ENCODE measurements around the gene TMEM130.
A peak's percentile ranks its signal among the peaks of the same experiment; 100 is the strongest.
"Not testable (repeated sequence)": the region's sequence is repeated elsewhere in the genome, so short reads cannot be mapped to it uniquely, and the experiment has no call there.

TMEM130 gene

GRCh38 chr7:98875501-98875900 lies 5.7 kb upstream of the TMEM130 start:
- DNase-seq = no peak

DNA sequence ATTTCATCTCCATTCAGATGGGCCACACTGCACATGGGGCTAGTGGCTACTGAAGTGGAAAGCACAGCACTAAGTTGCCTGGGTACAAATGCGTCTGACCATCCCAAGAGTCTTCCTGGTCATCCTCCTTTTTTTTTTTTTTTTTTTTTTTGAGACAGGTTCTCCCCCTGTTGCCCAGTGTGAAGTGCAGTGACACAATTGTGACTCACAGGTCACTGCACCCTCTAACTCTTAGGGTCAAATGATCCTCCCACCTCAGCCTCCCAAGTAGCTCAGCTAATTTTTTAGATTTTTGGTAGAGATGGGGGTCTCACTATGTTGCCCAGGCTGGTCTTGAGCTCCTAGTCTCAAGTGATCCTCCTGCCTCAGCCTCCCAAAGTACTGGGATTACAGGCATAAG lies 5.1 kb upstream of the TMEM130 start:
- DNase-seq = no peak

DNA sequence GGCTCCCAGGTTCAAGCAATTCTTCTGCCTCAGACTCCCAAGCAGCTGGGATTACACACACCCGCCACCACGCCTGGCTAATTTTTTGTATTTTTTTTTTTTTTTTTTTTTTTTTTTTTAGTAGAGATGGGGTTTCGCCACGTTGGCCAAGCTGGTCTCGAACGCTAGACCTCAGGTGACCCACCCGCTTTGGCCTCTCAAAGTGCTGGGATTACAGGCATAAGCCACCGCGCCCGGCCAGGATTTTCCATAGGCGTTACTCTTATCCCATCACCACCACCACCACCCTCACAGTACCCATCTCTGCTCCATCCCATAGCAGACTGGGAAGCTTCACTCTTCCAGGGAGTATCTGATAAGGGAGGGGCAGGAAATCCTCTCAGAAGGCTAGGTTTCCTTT lies 3.8 kb upstream of the TMEM130 start:
- DNase-seq = not testable (repeated sequence)

- DNase-seq = no peak
These were observed 2.6 kb upstream of the TMEM130 start for GRCh38 chr7:98872328-98872924.

- DNase-seq = no peak
These were observed 1.1 kb upstream of the TMEM130 start for GRCh38 chr7:98870807-98871491.

- DNase-seq = no peak
These were observed 372 bp upstream of the TMEM130 start for GRCh38 chr7:98870121-98870651.

GRCh38 chr7:98869027-98869596 lies 702 bp downstream of the TMEM130 start:
- no peak for DNase-seq

GRCh38 chr7:98868450-98868849 lies 1.4 kb downstream of the TMEM130 start:
- DNase-seq = no peak

DNA sequence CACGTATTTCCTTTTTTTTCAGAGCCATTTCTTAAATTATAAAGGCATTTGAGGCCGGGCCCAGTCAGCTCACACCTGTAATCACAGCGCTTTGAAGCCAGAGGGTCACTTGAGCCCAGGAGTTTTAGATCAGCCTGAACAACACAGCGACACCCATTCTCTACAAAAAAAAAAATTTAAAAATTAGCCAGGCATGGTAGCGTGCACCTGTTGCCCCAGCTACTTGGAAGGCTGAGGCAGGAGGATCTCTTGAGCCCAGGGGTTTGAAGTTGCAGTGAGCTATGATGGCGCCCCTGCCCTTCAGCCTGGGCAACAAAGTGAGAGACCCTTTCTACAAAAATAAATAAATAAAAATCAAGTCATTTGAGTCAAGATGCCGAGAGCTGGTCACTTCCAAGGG lies 3.0 kb downstream of the TMEM130 start:
- DNase-seq = no peak

DNA sequence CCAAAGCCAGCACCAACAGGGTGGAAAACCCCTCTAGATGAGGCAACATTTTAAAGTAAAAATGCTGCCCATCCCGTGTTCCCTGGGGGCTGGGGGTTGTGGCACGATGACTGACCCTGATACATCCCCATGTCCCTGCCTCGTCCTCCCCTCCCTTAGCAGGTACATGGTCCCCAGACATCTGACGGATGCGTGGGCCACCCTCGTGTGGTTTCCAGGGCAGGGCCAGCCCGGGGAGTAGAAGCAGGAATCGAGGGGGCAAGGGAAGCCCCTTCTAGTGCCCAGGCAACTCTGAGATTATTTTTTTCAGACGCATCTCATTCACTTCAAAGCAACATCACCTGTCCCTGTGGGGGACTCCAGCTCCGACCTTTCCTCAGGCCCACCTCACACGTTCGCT lies 3.5 kb downstream of the TMEM130 start:
- DNase-seq = no peak

DNA sequence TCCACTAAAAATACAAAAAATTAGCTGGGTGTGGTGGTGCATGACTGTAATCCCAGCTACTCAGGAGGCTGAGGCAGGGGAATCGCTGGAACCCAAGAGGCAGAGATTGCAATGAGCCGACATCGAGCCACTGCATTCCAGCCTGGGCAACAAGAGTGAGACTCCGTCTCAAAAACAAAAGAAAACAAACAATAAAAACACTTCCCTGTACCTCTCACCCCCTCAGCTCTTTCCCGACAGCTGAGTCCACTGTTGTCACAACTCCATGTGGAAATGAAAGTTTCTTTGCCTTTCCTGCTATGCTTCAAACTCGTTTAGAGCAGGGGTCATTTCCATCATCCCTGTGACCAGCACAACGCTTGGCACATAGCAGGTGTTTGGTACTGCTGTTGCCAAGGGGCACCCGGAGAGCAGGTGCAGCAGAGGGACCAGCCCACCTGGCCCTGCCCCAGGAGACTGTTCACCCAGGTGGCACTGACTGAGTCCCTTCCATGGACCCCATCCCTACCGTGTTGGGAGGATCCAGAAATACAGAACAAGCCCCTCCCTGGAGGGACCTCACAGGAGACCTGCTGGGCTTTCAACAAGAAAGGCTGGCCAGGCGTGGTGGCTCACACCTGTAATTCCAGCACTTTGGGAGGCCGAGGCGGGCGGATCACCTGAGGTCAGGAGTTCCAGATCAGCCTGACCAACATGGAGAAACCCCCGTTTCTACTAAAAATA lies 4.9 kb downstream of the TMEM130 start:
- DNase-seq = no peak

DNA sequence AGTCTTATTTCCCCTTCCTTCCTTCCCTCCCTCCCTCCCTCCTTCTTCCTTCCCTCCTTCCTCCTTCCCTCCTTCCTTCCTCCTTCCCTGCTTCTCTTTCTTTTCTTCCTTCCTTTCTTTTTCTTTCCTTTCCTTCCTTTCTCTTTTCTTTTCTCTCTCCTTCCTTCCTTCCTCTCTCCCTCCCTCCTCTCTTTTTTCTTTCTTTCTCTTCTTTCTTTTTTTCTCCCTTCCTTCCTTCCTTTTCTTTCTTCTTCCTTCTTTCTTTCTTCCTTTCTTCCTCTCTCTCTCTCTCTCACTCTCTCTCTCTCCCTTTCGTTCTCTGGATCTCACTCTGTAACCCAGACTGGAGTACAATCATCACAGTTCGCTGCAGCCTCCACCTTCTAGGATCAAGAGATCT lies 6.2 kb downstream of the TMEM130 start:
- no peak for DNase-seq

GRCh38 chr7:98862716-98863420 lies 6.9 kb downstream of the TMEM130 start:
- DNase-seq = no peak

- DNase-seq = no peak
These were observed 7.6 kb downstream of the TMEM130 start for GRCh38 chr7:98862203-98862602.

DNA sequence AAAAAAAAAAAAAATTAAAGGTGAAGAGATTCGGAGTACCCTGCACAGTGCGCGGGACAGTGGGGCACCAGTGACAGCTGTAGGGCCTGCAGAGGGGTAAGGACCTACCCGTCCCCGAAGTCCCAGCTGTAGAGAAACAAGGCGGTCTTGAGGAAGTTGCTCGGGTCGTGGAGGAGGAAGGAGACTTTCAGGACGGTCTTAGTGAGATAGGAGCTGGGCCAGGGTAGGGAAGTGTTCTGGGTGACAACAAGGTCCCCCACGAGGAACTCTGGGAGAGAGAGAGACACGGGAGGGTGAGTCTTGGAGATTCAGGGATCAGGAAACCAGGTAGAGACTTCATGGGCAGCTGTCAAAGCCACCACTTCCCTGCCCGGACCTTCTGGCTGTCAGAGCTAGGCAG lies 9.7 kb downstream of the TMEM130 start:
- no peak for DNase-seq

DNA sequence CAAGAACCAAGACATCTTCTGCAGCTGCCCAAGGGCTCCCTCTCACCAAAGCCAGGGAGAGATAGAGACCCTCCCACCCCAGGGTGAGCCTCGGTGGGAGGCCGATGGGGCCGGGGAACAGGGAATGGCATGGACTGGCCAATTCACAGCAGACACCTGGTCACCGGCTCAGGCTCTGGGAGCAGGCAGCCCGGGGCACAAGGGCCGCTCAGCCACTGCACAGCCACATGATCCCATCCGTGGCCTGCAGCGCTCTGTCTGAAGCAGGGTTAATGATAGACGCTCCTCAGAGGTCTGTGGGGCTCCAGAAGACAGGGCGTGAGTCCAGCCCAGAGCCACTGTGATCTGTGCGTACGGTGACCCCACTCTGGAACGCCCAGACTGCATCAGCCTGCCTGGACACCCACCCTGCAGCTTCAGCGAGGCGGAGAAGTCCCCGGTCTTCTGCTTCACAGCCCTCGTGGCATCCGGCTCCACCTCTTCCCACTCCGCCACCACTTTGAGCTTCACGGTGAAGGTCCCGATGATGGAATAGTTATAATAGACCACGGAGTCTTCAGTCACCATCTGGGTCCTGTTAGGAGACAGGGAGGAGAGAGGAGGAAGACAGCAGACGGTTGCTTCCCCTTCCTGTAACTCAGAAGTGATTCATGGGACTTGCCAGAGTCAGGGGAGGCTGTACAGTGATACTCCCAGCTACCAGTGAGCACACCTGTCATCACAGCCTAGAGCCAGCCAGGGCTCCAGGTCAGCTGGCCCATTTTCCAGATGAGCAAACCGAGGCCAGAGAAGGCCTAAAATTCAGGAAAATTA lies 14.0 kb downstream of the TMEM130 start:
- DNase-seq = no peak

DNA sequence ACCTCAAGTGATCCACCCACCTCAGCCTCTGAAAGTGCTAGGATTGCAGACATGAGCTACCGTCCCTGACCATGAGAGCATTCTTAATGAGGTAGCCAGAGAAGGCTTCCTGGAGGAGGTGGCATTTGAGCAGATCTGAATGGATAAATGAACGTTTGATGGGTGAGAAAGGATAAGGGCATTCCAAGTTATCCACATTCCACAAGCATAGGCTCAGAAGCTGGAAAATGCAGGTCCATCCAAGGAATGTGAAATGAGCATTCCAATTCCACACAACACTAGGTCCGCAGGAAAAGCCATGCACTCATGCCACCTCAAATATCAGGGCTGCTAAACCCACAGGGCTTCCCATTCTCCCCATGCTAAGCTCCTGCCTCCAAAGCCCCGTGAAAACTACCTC lies 17.0 kb downstream of the TMEM130 start:
- DNase-seq = no peak

DNA sequence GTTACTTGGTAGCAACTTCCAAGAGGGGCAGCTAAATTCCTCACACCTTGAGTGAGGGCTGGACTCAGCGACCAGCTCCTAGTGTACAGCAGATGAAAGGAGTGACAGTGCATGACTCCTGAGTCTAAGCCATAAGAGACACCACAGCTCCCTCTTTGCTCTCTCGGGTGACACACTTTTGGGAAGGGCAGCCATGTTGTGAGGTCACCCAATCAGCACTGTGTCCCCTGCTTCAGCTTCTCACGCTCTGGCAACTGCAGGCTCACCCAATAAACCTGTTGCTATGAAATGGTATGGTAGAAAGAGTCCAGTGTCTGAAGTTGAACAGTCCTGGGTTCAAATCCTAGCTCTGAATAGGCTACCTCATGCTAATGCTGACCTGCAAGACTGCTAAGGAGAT lies 20.9 kb downstream of the TMEM130 start:
- DNase-seq = no peak

GRCh38 chr7:98842552-98842951 lies 27.3 kb downstream of the TMEM130 start:
- DNase-seq = not testable (repeated sequence)

DNA sequence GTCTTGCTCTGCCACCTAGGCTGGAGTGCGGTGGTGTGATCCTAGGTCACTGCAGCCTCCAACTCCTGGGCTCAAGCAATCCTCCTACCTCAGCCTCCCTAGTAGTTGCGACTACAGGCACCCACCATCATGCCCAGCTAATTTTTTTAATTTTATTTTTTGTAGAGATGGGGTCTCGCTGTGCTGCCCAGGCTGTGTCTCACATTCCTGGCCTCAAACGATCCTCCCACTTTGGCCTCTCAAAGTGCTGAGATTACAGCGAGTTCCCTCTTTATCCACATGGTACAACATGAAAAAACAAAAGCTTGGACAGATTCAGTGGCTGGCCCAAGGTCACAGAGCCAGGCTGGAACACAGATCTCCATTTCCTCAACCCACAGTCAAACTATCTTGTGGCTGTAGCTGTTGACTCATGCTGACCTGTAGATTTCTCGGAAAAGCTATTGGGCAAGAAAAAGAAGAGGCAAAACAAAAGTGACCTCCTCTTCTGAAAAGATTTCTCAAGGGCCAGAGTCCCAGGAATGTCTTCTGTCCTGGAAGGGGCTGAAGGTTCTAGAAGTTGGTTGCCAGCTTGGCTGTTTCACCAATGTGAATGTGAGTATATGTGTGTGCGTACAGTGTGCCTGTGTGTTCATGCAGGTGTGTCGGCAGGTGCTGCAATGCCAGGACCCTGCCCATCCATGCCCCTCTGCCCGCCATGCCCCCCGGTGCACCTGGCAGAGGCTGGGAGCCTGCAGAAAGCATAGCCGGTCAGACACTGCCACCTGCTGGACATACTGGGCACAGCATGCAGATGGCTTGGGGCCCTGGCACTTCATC lies 28.4 kb downstream of the TMEM130 start:
- peak; percentile 36 for DNase-seq

GRCh38 chr7:98840722-98841121 lies 29.1 kb downstream of the TMEM130 start:
- no peak for DNase-seq

All from NCI-H774 (cell line).